Activated CD4-positive, alpha-beta T cell treated with anti-CD3 and anti-CD28 coated beads, Interleukin-2, amount 50 U/mL, for 24 hours (primary cell): Measurements from ENCODE around the gene ITGB8.

Source experiments
- DNase-seq, 2 donors: peaks; one replicate each; pipeline ENCODE4 v3.0.0-alpha.2; 2020; ENCODE audit warnings: low read depth in 1 of 2, low spot score in 1 of 2

The ITGB8 gene

GRCh38 chr7:20417260-20417659, 86.6 kb downstream of the ITGB8 start:
- no peak for DNase-seq

DNA sequence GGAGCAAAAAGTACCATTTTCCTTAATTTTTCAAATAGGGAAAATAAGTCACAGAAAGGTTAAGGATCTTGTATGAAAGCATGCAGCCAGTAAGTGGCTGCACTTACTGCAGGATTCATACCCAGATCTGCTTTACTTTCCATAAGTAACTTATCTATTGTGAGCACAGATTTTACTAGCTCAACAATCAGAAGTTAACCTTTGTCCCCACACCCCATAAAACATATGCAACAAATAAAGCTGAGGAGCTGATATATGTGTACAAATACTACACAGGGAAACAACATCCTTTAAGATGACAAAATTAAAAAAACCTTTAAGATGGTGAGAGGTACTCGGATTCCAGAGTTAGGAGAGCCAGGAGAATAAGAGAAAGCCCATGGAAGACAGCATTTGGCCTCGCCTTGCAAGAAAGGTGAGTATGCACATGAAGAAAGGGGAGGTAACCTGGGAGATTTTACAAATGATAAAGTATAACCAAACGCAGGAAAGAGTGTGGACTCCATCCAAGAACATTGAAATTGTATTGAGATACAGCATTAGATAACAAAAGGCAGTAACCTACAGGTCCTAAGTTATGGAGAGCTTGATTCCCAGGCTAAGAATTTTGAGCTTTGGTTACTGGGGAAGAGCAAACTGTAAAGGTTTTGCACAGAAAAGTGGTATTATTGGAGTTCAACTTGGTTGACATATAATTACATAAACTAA, 87.1 kb downstream of the ITGB8 start:
- DNase-seq: no peak

- DNase-seq: no peak
Observed at GRCh38 chr7:20424500-20424899, 93.8 kb downstream of the ITGB8 start.

- DNase-seq: no peak
Observed at GRCh38 chr7:20430664-20431063, 100.0 kb downstream of the ITGB8 start.

- no peak for DNase-seq
Observed at GRCh38 chr7:20431146-20431545, 100.4 kb downstream of the ITGB8 start.

- no peak for DNase-seq
Observed at GRCh38 chr7:20432071-20432470, 101.4 kb downstream of the ITGB8 start.

DNA sequence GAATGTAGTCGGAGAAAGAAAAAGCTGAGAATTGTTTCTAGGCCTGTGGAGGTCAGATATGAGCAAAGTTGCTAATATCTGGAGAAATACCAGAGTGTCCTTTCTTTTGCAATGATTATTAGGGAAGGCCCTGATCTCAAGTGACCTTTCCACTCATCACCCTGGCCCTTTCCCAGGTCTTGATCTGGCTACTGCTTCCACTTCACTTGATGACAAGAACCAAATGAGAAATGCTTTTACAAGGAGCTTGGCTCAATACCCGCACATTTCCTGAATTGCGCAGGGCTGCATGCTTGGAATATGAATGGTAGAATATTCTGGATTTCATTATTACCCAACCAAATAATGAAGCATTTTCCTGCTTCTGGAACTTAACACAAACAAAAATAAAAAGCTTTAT, 104.6 kb downstream of the ITGB8 start:
- no peak for DNase-seq

DNA sequence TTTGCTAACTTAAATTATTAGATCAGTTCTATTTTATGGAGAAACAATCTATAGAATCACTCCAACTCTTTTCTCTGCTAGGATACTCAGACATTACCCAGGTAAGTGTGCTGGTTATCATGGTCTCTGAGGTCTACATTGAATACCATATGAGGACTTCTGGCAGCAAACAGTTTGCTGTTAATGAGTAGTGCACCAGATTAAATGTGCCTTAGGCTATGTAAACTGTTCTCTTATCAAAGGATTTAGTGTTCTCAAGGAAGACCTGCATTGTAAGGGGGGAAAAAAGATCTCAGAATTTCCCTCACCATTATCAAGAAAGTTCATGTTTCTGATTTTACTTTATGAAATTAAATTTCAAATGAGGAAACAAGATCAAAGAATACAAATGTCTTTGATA, 107.5 kb downstream of the ITGB8 start:
- no peak for DNase-seq

GRCh38 chr7:20438694-20439376, 108.1 kb downstream of the ITGB8 start:
- DNase-seq: no peak

GRCh38 chr7:20439416-20440185, 108.9 kb downstream of the ITGB8 start:
- no peak for DNase-seq

- no peak for DNase-seq
Observed at GRCh38 chr7:20440472-20441105, 109.9 kb downstream of the ITGB8 start.

DNA sequence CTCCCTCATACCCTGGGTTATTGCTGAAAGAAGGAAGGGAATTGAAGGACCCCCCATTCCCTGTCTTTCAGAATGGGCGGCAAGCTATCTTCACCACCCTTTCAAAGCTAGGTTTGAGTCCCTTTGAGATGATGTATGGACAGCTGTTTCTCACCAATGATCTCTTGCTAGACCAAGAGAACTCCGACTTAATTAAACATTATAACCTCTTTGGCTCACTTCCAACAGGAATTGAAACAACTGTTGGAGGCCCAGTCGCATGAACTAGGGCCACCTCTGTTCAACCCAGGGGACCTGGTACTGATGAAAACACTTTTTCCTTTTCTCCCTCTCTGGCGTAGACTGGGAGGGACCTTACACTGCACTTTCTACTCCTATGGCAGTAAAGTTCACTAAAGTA, 110.6 kb downstream of the ITGB8 start:
- no peak for DNase-seq

GRCh38 chr7:20441991-20442441, 111.3 kb downstream of the ITGB8 start:
- DNase-seq: no peak

DNA sequence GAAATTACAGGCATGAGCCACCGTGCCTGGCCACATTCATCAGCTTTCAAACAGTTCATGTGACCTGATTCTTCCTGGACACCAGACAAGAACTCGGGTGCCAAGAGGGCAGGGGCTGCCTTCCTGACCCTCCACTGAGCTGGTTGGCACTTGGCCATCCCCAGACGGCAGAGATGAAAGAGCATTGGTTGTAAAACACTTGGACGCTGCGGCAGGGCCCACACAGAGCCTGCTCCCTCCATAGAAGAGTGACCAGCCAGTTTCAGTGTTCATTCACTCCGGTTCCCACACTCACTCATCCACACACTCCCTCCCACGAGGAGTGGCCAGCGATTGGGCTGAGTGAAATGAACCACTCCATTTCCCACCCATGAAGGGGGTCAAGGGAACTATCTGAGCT, 112.3 kb downstream of the ITGB8 start:
- no peak for DNase-seq

DNA sequence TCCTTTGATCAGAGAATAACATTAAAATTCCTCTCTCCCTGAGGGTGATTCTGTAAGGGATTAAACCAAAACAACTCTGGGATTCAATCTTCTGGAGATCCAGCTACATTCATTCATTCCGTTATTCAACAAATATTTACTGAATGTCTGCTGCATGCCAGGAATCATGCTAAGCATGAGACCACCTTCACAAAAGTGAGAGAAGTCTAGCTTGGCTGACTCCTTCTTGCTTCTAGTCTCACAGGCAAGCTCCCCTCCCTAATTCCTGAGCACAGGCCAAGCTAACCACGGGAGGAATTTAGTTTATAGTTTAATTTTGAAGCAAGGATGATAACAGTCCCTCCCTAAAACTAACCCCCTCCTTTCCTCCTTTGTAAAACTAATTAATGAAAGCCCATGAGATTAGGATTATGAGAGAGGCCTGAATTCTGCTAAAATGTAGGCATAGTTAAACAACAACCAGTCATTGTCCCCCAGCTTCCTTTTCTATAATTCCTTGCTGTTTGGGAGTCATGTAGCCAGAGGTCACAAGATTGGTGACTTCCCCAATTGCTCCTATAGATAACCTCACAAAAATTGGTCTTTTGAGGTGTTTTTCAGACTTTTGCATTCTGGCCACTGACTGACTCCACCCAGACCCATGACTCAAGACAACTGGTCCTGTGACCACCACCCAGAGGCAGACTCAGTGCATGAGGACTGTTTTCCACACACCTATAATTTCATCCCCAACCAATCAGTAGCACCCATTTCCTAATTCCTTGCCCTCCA, 113.5 kb downstream of the ITGB8 start:
- DNase-seq: no peak

DNA sequence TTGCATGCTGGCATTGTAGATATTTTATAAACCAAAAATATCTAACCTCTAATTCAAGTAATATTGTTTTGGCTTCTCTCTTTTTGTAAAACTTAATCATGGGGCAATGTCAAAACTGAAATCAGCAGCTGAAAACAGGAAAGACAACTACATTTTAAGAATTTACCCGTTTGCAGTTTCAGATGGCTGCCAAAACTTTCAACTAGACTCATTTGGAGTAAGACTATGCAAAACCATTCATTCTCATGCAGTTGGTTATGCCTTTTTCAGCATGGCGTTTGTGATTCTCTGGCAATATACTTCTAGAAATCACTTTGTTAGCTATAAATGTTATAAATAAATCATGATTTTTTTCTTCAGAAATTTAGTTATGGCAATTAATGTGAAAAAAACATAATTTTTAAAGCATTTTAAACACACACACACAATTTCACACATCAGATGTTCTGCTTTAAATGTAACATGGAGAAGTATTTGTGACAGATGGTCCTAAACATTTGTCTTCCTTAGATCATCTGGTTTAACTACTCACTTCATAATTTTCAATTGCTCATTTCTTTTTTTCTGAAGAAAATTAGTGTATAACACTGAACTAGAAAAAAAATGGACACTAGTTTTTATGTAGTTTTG, 116.4 kb downstream of the ITGB8 start:
- DNase-seq: no peak

GRCh38 chr7:20449176-20449575, 118.5 kb downstream of the ITGB8 start:
- no peak for DNase-seq

- no peak for DNase-seq
Observed at GRCh38 chr7:20450536-20450935, 119.8 kb downstream of the ITGB8 start.

- DNase-seq: no peak
Observed at GRCh38 chr7:20454202-20454601, 123.5 kb downstream of the ITGB8 start.

- no peak for DNase-seq
Observed at GRCh38 chr7:20456701-20457100, 126.0 kb downstream of the ITGB8 start.
